Kasumi-1 (cell line): ENCODE measurements around the gene YY2.
"Not testable (repeated sequence)": the region's sequence is repeated elsewhere in the genome, so short reads cannot be mapped to it uniquely, and the experiment has no call there.

Experiments used
- DNase-seq, 2 experiments: peaks; one replicate each; lab custom pipeline; 2025; lab: John Stamatoyannopoulos, UW

YY2 gene

DNA sequence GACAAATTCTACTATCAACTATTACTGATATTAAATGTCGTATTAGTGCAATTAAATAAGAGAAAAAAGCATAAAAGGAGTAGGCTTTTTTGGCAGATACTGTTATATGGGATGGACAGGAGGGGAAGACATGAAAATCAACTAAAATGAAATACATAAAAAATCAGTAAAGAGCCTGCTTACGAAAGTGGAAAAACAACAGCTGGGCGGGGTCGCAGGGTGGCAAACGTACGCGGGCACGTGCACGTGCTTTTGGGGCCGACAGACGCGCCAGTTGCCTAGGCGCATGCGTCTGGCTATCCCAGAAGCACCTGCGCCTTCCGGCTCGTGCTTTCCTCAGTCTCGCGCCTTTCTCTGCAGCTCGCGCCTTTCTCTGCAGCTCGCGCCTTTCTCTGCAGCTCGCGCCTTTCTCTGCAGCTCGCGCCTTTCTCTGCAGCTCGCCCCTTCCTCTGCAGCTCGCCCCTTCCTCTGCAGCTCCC is at the start of gene YY2:
TSS of gene YY2 (plus strand) at position 51 of the 479 bp plus-strand sequence. CDS start 498 bp downstream, outside the sequence.
- DNase-seq = no peak

DNA sequence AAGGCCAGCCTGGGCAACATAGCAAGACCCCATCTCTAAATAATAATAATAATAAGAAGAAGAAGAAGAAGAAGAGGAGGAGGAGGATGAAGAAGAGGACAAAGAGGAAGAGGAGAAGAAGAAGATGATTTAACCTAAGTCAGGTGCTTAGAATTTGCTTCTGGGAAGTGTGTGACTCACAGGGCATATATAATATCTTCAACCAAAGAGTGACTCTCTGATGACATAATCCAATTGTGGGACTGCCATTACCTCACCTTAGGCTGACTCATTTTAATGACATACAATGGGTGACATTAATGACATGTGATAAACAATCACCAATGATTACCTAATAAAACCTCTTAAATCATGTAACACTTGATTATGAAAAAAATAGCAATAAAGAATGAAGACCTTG is 49.1 kb upstream of the YY2 start:
- no peak for DNase-seq

DNA sequence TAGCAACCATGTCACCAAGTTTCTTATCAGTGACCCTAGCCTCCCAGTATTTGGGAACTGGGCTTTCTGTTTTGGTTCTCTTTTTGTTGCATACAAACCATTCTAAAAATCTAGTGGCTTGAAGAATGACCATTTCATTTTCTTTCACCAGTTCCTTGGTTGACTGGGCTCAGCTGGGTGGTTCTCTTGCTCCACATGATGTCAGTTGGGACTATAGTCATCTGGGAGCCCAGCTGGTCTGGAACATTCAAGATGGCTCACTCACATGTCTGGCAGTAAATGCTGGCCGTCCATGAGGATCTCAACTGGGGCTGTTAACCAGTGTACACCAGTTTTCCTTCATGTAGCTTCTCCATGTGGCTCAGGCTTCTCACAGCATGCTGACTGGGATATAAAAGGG is 44.0 kb upstream of the YY2 start:
- DNase-seq = no peak

DNA sequence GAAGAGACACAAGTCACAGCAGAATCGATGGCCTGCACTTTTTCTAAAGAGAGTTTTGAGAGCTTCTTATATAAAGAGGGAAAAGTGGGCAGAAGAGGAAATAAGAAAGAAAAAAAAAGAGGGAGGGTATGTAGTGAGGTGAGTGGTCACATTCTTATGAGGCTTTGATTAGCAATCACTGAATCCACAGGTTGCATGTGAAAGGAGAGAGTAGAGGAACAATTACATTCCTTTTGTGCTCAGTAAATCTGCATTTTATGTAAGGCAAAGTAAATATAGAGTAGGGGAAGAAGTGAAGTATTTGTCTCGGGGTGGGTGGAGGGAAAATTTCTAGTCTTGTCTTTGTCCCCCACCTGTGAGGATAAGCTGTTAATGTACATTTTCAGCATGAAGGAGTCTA is 43.2 kb upstream of the YY2 start:
- no peak for DNase-seq

DNA sequence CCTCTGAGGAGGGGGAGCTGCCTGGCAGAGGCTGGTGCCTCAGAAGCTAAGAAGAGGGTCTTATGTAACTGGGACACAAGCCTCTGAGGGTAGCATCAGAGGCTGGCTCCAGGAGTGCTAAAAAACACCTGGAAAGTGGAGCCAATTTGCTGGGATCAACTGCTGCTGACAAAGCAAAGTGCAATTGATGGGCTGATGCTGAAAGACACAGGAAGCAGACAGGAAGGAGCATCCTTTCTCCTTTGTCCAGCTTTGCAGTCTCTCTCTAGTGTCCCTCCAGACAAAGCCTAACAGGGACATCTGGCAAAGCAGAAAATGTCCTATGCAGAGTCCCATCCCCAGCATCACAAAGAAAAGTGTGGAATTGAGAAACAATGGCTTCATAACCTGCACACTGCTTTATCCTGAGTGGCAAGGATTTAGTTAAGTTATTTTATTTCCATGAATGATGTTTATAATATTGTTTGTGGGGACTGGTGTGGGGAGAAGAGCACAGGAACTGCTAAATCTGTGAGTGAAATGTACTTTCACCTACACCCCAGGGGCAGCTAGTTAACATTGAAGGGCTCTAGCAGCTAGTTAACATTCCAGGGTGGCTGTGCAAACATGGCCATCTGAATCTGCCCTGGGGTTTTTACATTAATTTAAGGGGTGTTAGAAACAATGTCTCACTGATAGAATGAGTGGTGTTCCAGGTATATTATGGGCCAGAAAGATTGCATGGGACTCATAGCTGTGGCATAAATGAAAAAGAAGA is 42.0 kb upstream of the YY2 start:
- DNase-seq = no peak

DNA sequence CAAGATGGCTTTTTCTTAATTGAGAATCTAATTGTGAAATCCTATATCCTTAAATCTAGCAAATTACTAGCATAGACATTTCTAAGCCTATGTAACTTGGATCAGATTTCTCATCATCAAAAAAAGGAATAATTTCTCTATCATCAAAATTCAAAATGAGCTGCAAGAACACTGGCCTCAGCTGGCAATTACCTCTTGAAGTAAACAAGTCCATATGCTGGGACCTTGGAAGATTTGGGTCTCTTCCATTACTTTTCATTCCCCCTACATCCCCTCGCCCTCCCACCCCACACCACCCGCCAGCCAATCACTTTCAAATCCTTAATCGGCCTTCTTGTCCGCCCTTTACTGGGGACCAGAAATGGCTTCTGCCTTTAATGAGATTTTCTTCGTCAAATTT is 39.7 kb upstream of the YY2 start:
- no peak for DNase-seq

DNA sequence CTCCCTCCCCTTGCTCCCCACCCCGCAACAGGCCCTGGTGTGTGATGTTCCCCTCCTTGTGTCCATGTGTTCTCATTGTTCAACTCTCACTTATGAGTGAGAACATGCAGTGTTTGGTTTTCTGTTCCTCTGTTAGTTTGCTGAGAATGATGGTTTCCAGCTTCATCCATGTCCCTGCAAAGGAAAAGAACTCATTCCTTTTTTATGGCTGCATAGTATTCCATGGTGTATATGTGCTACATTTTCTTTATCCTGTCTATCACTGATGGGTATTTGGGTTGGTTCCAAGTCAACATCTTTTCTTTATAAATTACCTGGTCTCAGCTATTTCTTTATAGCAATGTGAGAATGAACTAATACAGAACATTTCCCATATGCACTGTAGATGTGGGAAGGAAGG is 35.6 kb upstream of the YY2 start:
- DNase-seq = not testable (repeated sequence)

DNA sequence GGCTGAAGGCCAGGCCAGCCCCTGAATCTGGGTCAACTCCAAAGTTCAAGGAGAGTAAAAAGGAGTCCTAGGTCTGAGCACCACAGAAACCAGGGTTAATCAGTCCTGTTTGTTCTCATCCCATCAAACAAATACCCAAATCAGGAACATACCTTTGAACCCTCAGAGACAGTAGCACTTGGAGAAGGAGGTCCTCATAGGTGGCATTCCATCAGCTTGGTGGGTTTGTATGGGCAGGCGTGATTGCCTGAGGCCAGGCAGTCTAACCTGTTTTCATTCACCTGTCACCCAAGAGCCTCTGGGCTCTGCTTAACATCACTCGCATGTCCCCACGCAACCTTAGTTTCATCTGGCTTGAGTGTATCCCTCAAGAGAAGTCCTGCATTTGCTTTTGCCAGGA is 33.9 kb upstream of the YY2 start:
- no peak for DNase-seq

DNA sequence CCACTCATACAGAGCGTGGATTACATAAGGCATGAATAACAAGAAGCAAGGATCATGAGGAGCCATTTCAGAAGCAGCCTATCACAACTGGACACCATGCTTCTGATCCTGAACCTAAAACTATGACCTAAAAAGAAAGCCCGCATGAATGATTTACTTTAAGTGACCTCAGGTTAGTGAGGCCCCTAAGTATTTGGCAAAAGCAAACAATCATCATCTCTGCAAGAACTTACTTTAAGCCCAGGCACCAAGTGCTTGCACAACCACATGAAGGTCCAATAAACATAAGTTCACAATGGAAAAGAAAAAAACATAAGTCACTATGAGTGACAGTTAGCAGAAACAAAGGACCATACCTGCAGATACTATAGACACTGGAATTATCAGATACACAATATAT is 24.3 kb upstream of the YY2 start:
- no peak for DNase-seq

DNA sequence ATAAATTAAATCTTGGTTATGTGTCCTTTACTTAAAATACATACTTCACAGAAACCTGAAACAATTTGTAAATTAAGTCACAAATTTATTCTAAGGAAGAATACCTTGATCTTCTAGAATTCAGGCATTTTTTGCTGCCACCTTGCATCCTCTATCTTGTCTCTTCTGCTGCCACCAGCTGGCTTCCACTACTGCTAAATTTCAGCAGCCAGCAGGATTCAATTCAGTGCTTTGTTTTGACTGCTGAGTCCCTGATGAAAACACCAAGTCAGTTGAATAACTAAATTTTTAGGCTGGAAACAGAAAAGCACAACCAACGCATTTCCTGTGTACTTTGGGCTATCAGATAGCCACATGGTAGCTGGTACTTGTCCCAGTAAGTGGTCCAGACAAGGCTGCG is 18.7 kb upstream of the YY2 start:
- DNase-seq = no peak

DNA sequence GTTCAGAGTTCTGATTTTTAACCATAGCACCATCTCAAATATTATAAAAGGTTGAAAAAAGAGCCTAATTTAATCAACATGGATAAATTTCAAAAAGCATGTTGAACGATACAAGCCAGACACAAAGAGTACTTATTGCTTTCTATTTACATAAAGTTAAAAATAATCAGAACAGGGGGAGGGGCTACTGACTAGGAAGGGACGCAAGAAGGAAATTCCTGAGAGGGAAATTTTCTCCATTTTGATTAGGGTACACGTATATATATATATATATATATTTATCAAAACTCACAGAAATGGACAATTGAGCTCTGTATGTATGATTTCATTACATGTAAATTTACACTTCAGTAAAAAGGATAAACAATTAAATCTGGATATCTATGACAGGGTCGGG is 16.9 kb upstream of the YY2 start:
- peak; percentile 8 to 16 for DNase-seq

DNA sequence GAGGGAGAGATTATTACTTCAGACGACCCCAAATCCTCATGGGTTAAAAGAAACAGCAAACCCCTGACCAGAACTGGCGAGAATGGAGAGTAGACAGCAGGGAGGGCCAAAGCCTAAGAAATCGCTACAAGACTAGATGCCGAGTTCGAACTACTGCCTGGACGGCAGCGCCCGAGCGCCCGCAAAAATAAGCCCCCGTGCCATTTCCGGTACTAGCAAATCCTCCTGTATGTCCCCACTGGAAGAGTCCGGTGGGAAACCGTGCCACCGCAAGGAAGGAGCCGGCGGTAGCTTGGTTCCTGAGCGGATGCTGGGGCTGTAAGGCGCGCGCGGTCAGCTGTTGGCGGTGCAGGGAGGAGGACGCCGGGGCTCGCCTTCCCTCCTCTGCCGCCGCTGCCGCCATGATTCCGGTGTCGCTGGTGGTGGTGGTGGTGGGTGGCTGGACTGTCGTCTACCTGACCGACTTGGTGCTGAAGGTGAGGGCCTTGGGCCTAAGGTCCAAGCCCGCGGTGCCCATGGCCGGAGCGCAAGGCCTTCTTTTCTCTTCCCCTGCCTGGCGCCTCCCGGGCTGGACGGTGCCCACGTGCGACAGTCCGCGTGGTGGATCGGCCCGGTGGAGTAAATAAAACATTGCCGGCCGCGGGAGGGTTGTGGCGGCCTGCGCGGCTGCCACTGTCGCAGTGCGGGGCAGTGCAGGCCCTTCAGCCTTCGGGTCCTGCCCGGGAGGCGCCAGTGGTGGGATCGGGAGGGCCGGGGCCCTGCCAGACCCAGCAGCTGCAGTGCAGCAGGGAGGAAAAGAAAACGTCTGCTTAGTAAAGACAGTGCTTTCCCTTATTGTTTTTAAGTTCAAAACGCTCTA is 16.2 kb upstream of the YY2 start, which contains the start of gene MBTPS2:
TSS of gene MBTPS2 (plus strand) at position 284 of the 859 bp plus-strand sequence. CDS start at position 402, 118 bp downstream.
- DNase-seq = peak; percentile 68 to 81

DNA sequence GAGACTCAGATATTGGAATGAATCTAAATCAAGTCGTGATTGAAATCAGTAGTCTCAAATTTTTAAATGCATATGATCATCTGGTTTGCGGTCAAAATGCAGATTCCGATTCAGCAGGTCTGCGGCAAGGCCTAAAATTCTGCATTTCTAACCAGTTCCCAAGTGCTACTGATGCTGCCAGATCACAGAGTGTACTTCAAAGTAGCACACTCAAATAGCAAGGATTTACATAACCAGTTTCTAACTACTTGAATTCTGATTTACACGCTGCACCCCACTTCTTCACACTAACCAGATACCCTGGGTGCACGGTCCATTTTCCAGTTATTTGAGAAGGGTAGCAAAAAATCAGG is 15.6 kb upstream of the YY2 start:
- peak in 1 of 2 experiments; percentile 2 for DNase-seq

DNA sequence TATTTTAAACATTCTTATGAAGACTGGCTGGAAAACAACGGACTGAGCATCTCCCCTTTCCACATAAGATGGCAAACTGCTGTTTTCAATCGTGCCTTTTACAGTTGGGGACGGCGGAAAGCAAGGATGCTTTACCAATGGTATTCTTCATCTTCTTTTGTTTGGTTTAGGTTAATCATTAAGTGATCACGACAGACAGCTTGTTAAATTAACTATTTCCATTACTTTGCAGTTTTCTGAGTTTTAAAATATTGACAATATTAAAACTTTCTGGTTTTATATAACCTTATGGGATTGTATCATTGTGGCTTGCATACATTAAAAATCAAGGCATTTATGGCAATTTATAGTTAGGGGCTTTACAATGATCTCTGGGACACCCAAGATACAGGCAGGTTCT is 12.6 kb upstream of the YY2 start:
- no peak for DNase-seq

DNA sequence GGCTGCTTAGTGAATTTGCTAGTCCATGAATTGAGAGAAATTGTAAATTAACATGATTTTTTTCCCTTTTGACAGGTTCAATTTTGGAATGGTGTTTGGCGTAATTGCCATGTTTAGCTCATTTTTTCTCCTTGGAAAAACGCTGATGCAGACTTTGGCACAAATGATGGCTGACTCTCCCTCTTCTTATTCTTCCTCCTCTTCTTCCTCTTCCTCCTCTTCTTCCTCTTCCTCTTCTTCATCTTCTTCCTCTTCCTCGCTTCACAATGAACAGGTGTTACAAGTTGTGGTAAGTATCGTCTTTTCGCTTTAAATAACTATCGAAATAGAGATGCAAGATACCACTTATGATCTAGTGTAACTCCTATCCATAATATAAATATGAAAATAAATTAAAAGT is 10.7 kb upstream of the YY2 start:
- no peak for DNase-seq

DNA sequence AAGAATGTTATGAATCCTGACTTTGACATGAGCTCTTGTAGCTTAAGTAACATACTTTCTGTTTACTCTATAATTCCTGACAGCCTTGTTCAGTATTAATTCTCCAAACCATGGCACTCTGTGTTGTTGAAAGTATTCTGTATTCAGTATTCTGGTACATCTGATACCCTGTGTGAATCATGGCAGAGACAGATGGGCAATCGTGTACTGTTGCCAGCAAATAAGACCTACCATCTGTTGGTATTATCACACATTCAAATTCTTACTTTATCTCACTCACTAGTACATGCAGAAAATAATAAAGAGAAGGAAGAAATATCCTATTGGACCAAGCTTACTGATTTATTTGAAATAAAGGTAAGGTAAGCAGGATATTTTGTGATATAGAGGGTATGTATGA is 8.4 kb upstream of the YY2 start:
- DNase-seq = no peak

DNA sequence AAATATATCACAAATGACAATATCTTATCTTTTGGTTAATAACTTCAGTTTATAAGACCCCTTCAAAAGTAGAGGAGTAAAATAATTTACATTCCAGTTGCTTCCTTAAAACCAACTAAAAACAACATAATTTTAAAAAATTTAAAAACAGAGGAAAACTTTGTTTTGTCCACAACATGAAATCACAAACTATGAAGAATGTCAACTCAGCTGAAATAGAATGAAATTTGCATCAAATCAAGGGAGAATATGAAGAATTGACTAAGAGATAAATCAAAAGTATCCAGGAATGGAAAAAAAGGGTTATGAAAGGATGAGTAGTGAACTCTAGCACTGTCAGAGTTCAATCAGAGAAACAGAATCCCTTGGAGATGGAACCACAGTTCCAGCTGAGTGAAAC is 2.2 kb upstream of the YY2 start:
- no peak for DNase-seq

DNA sequence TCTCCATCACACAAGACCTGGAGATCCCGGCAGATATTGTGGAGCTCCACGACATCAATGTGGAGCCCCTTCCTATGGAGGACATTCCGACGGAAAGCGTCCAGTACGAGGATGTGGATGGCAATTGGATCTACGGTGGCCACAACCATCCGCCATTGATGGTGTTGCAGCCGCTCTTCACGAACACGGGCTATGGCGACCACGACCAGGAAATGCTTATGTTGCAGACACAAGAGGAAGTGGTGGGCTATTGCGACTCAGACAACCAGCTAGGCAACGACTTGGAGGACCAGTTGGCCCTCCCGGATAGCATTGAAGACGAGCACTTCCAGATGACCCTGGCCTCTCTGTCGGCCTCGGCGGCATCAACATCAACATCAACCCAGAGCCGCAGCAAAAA is 717 bp downstream of the YY2 start:
- no peak for DNase-seq

DNA sequence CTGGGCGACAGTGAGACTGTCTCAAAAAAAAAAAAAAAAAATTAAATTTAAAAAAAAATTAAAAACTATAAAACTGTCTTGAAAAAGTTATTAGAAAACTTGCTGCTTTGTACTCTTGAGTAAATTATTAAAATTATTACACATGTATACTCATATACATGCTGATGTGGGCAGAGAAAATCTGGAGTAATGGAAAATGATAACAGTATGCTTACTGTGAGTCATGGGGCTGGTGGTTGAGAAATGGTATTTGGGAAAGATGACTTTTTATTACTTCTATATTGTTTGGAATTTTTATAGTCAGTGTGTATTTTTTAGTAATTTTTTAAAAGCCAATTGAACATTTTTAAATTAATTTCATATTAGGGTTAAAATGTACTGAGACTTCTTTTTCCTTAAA is 7.5 kb downstream of the YY2 start:
- no peak for DNase-seq

DNA sequence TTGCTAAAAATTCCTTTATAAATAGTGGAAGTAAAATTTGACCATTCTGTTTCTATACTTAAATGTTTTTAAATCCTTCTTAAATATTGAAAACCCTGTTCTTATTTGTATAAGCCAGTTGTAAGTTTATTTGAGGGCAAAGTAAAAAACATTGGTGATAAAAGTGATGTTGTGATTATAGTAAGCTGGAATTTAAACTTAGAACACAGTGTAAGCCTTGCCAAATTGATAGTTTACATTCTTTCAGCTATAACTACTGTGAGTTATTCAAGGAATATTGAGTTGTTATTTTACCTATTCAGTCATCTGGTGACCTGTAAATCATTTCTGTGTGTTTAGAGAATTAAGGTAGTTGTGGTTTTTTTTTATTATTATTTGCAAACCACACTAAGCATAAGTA is 9.6 kb downstream of the YY2 start:
- no peak for DNase-seq

DNA sequence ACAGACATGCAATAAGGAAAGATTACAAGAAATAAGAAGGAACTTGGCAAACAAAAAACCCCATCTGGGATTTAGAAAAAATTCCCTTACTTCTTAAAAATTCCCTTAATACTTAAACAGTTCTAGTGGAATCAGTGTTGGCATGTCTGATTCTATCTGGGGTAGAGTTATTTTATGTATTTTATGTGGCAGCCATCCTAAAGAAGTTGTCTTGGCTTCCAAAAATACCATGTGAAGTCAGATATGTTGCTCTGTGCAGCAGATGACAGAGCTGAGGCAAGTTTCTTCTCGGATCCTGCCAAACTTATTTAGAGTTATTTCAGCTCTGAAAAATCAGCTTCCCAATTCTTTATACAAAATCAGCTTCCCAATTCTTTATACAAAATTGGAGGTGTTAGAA is 14.7 kb downstream of the YY2 start:
- no peak for DNase-seq

DNA sequence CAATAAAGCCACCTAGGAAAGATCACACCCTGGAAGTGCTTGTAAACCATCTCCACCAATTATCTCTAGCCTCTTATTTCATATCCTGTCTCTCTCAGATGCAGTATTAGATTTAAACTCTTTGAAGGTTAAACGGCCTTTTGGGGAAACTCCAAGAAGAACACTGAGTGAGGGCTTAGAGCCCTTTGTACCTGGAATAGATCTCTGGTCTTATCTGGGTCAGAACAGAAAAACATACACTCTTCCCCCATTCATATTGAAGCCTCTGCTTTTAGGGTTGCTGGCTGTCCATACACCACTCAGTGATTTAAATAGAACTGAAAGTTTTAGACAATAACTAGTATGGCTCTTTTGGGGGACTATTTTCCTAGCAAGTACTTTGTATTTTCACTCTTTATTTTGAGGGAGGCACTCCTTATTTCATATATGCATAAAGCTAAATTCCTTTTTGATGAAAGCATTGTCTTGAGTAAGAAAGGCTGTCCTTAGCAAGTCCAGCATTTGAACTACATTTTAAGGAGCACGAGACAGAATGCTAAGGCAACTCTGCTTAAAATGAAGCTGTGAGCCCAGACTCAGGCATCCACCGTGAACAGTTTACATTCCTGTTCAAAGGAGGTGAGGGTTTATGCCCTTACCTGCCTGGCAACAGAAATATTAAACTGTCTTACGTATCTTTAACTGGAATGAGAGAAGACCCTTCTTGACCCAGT is 17.4 kb downstream of the YY2 start:
- no peak for DNase-seq

DNA sequence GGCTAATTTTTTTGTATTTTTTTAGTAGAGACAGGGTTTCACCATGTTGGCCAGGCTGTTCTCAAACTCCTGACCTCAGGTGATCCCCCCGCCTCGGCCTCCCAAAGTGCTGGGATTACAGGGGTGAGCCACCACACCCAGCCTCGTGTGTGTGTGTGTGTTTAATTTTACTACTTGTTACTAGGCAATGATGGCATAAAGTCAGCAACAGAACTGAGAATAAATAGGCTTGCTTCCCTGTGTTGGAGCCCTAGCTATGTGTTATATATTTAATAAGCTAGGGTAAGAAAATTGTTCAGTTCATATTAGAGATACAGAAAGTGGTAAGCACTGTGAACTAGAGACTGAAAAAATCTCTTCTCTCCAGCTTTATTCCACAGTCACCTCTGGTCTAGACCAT is 18.4 kb downstream of the YY2 start:
- not testable (repeated sequence) for DNase-seq
